K562 (cell line): Measurements from ENCODE around the gene OR52A5. TPM values are rescaled to one million over a fixed set of nuclear protein-coding genes. Genes with fewer than 3 reads are reported as not detected.
A peak's percentile ranks its signal among the peaks of the same experiment; 100 is the strongest.

ENCODE experiments used
- HMG20A ChIP-seq: fragments of 450-650 bp; formaldehyde crosslinking; conservative IDR thresholded peaks from 2 replicates; pipeline ENCODE4 v1.4.0; 2020; ENCODE audit warnings: mild to moderate bottlenecking, mixed read lengths
- HOXB6 ChIP-seq: fragments of 250-450 bp; sonication (Bioruptor Pico); IDR thresholded peaks from 2 replicates; pipeline ENCODE4 v1.5.1; 2022; ENCODE audit warnings: mild to moderate bottlenecking, borderline replicate concordance
- JUND ChIP-seq, 2 experiments: IDR thresholded peaks; 2 replicates in 1 of 2; 3 replicates in 1 of 2; pipeline ENCODE4 v1.6.1; 2011; ENCODE audit warnings: borderline replicate concordance in 2 of 2, low read depth in 2 of 2, low read length in 2 of 2, improper control_type of control experiment in 1 of 2, missing biosample characterization in 1 of 2, missing genetic modification characterization in 1 of 2, missing genetic modification reagents in 1 of 2
- KLF16 ChIP-seq: IDR thresholded peaks from 2 replicates; pipeline ENCODE4 v1.6.1; 2016; ENCODE audit warnings: antibody characterized with exemption
- LEF1 ChIP-seq: fragments of 450-650 bp; IDR thresholded peaks from 2 replicates; pipeline ENCODE4 v1.6.1; 2016; ENCODE audit warnings: mild to moderate bottlenecking
- MCM2 ChIP-seq: fragments of 450-650 bp; IDR thresholded peaks from 2 replicates; pipeline ENCODE4 v1.6.1; 2017; ENCODE audit warnings: low read depth, mild to moderate bottlenecking
- MED1 ChIP-seq: sonication (generic); formaldehyde crosslinking; IDR thresholded peaks from 2 replicates; pipeline ENCODE4 v1.8.1; 2023; ENCODE audit warnings: missing genetic modification reagents, borderline replicate concordance
- NBN ChIP-seq: fragments of 450-650 bp; IDR thresholded peaks from 2 replicates; pipeline ENCODE4 v1.6.1; 2016; ENCODE audit warnings: low read depth, mild to moderate bottlenecking
- NCOR1 ChIP-seq: fragments of 450-650 bp; IDR thresholded peaks from 2 replicates; pipeline ENCODE4 v1.6.1; 2016; ENCODE audit warnings: mild to moderate bottlenecking, moderate library complexity
- NFIC ChIP-seq: fragments of 450-650 bp; IDR thresholded peaks from 2 replicates; pipeline ENCODE4 v1.6.1; 2017; ENCODE audit warnings: mild to moderate bottlenecking, inconsistent platforms
- NFXL1 ChIP-seq: fragments of 450-650 bp; formaldehyde crosslinking; IDR thresholded peaks from 2 replicates; pipeline ENCODE4 v1.4.0; 2021; ENCODE audit warnings: mild to moderate bottlenecking
- PCBP2 ChIP-seq: fragments of 200-400 bp; formaldehyde crosslinking; IDR thresholded peaks from 2 replicates; pipeline ENCODE4 v1.6.1; 2018; ENCODE audit warnings: low read length, low read depth, mild to moderate bottlenecking, moderate library complexity; ENCODE audit not compliant: poor library complexity, severe bottlenecking
- RB1 ChIP-seq: fragments of 450-650 bp; IDR thresholded peaks from 2 replicates; pipeline ENCODE4 v1.6.1; 2017; ENCODE audit warnings: low read depth, mild to moderate bottlenecking
- SMARCC2 ChIP-seq: fragments of 450-650 bp; IDR thresholded peaks from 2 replicates; pipeline ENCODE4 v1.6.1; 2017; ENCODE audit warnings: antibody characterized with exemption, moderate library complexity, mild to moderate bottlenecking, low read depth
- SMARCE1 ChIP-seq: fragments of 450-650 bp; IDR thresholded peaks from 2 replicates; pipeline ENCODE4 v1.7.1; 2016; ENCODE audit warnings: mild to moderate bottlenecking
- ZNF354B ChIP-seq: fragments of 250-450 bp; sonication (Bioruptor Pico); IDR thresholded peaks from 2 replicates; pipeline ENCODE4 v1.4.0; 2020
- ZNF707 ChIP-seq: fragments of 250-450 bp; sonication (Bioruptor Pico); conservative IDR thresholded peaks from 2 replicates; pipeline ENCODE4 v1.8.0; 2022; ENCODE audit warnings: inconsistent platforms, mild to moderate bottlenecking, moderate library complexity
- polyA plus RNA-seq, 8 experiments: library from polyadenylated mRNA; depleted of rRNA in 4 of 8; stranded (reverse) in 5 of 8; unstranded in 3 of 8; fragments of >200 nt; fragmentation: Nextera tagmentation in 2 of 8; fragmentation: Illumina TruSeq in 1 of 8; extraction: Ambion mirVana in 2 of 8; extraction: Trizol in 1 of 8; gene quantifications; 2 replicates each; pipeline versions ENCODE4 v1.2.1 to v1.2.3, GENCODE V29; 2011 to 2014; ENCODE audit warnings: inconsistent platforms in 1 of 8, missing spikeins in 1 of 8
- total RNA-seq, 7 experiments: library from RNA; depleted of rRNA in 6 of 7; stranded (reverse); fragments of >200 nt in 6 of 7; fragmentation: Illumina TruSeq in 2 of 7; extraction: Trizol in 2 of 7; gene quantifications; 2 replicates each; pipeline versions ENCODE4 v1.2.1 to v1.2.3, GENCODE V29; 2011 to 2021; ENCODE audit warnings: low replicate concordance in 1 of 7
- TF ChIP-seq, protein P1 (sequence below), 2 experiments: fragments of 450-650 bp in 1 of 2; sonication (generic) in 1 of 2; formaldehyde crosslinking in 1 of 2; IDR thresholded peaks in 1 of 2; conservative IDR thresholded peaks in 1 of 2; 2 replicates each; pipeline versions ENCODE4 v1.6.1 to v1.8.1; 2016 to 2023; ENCODE audit warnings: mild to moderate bottlenecking in 2 of 2, moderate library complexity in 2 of 2, inconsistent platforms in 1 of 2, missing genetic modification reagents in 1 of 2
- TF ChIP-seq, protein P2 (sequence below): sonication (generic); formaldehyde crosslinking; IDR thresholded peaks from 2 replicates; pipeline ENCODE4 v1.8.1; 2022; ENCODE audit warnings: missing genetic modification reagents
- TF ChIP-seq, protein P3 (sequence below): fragments of 450-650 bp; IDR thresholded peaks from 2 replicates; pipeline ENCODE4 v1.6.1; 2016; ENCODE audit warnings: low read depth

OR52A5 gene
- total and polyA plus RNA-seq, 9 of the 15 experiments (the other 6 are each of a cell fraction or from before 2014, with no cell fraction given): 0.04 to 1.1 (median 0.94) TPM; not detected in 6

DNA sequence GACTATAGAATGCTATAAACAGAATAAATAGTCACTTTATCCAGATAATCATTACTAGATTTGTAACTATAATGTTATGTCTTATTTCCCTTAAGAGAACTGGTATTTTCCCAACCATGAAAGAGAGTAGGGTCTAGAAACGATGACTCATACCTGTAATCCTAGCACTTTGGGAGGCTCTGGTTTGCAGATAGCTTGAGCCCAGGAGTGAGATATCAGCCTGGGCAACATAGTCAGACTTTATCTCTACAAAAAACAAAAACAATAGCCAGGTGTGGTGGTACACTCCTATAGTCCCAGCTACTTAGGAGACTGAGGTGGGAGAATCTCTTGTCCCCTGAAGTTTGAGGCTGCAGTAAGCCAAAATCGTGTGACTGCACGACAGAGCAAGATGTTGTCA, 30.9 kb downstream of the OR52A5 start (continued):
- TF ChIP-seq RB1 (no peak), NBN (no peak), ZNF354B (no peak), HOXB6 (CRISPR knock-in tag) (no peak), MCM2 (no peak), JUND (IDR thresholded peaks at IDR 0.05; ENCODE audit: borderline replicate concordance, low read depth, low read length) (peak; percentile 92), JUND (tag; IDR thresholded peaks at IDR 0.05; ENCODE audit: borderline replicate concordance, low read depth, low read length) (peak; percentile 93), SMARCE1 (peak; percentile 75), PCBP2 (no peak), ZNF707 (CRISPR knock-in tag) (no peak), SMARCC2 (peak; percentile 53; the same call in 1 of the 2 replicates), NCOR1 (peak; percentile 46; the same call in 1 of the 2 replicates), HMG20A (CRISPR knock-in tag) (no peak), MED1 (CRISPR knock-in tag) (no peak), LEF1 (0 out of 2 replicates have a peak, but pooled peaks have one; percentile 22), NFIC (0 out of 2 replicates have a peak, but pooled peaks have one; percentile 32), NFXL1 (CRISPR knock-in tag) (no peak), KLF16 (peak; percentile 27; the same call in 1 of the 2 replicates)
- TF ChIP-seq, protein P1, sequence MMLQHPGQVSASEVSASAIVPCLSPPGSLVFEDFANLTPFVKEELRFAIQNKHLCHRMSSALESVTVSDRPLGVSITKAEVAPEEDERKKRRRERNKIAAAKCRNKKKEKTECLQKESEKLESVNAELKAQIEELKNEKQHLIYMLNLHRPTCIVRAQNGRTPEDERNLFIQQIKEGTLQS (IDR thresholded peaks at IDR 0.05): peak; percentile 94
- TF ChIP-seq, protein P1 (CRISPR knock-in tag; conservative IDR thresholded peaks at IDR 0.05): no peak
- TF ChIP-seq, protein P2, sequence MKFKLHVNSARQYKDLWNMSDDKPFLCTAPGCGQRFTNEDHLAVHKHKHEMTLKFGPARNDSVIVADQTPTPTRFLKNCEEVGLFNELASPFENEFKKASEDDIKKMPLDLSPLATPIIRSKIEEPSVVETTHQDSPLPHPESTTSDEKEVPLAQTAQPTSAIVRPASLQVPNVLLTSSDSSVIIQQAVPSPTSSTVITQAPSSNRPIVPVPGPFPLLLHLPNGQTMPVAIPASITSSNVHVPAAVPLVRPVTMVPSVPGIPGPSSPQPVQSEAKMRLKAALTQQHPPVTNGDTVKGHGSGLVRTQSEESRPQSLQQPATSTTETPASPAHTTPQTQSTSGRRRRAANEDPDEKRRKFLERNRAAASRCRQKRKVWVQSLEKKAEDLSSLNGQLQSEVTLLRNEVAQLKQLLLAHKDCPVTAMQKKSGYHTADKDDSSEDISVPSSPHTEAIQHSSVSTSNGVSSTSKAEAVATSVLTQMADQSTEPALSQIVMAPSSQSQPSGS (CRISPR knock-in tag): no peak
- TF ChIP-seq, protein P3, sequence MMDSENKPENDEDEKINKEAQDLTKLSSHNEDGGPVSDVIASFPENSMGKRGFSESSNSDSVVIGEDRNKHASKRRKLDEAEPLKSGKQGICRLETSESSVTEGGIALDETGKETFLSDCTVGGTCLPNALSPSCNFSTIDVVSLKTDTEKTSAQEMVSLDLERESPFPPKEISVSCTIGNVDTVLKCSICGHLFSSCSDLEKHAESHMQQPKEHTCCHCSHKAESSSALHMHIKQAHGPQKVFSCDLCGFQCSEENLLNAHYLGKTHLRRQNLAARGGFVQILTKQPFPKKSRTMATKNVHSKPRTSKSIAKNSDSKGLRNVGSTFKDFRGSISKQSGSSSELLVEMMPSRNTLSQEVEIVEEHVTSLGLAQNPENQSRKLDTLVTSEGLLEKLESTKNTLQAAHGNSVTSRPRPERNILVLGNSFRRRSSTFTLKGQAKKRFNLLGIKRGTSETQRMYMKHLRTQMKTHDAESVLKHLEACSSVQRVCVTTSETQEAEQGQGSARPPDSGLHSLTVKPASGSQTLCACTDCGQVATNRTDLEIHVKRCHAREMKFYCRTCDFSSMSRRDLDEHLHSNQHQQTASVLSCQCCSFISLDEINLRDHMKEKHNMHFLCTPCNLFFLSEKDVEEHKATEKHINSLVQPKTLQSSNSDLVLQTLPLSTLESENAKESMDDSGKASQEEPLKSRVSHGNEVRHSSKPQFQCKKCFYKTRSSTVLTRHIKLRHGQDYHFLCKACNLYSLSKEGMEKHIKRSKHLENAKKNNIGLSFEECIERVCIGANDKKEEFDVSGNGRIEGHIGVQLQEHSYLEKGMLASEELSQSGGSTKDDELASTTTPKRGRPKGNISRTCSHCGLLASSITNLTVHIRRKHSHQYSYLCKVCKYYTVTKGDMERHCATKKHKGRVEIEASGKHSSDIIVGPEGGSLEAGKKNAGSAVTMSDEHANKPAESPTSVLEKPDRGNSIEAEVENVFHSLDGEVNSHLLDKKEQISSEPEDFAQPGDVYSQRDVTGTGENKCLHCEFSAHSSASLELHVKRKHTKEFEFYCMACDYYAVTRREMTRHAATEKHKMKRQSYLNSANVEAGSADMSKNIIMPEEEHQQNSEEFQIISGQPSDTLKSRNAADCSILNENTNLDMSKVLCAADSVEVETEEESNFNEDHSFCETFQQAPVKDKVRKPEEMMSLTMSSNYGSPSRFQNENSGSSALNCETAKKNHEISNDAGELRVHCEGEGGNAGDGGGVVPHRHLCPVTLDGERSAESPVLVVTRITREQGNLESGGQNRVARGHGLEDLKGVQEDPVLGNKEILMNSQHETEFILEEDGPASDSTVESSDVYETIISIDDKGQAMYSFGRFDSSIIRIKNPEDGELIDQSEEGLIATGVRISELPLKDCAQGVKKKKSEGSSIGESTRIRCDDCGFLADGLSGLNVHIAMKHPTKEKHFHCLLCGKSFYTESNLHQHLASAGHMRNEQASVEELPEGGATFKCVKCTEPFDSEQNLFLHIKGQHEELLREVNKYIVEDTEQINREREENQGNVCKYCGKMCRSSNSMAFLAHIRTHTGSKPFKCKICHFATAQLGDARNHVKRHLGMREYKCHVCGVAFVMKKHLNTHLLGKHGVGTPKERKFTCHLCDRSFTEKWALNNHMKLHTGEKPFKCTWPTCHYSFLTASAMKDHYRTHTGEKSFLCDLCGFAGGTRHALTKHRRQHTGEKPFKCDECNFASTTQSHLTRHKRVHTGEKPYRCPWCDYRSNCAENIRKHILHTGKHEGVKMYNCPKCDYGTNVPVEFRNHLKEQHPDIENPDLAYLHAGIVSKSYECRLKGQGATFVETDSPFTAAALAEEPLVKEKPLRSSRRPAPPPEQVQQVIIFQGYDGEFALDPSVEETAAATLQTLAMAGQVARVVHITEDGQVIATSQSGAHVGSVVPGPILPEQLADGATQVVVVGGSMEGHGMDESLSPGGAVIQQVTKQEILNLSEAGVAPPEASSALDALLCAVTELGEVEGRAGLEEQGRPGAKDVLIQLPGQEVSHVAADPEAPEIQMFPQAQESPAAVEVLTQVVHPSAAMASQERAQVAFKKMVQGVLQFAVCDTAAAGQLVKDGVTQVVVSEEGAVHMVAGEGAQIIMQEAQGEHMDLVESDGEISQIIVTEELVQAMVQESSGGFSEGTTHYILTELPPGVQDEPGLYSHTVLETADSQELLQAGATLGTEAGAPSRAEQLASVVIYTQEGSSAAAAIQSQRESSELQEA: no peak
